NB4 (cell line): Measurements from ENCODE around the gene MBD4.
A peak's percentile ranks its signal among the peaks of the same experiment; 100 is the strongest.

Source experiments
- DNase-seq: peaks from one replicate; pipeline ENCODE4 v3.0.0; 2010; ENCODE audit warnings: low read depth
- H3K4me3 ChIP-seq: one replicate; pipeline ENCODE4 v1.5.1; 2011; ENCODE audit warnings: mild to moderate bottlenecking, low read depth, low read length, moderate library complexity
- CTCF ChIP-seq: IDR thresholded peaks from one replicate; pipeline ENCODE4 v1.5.1; 2012; ENCODE audit warnings: low read depth, low read length
- MAX ChIP-seq: IDR thresholded peaks from 2 replicates; pipeline ENCODE4 v1.6.1; 2011; ENCODE audit warnings: low read depth, low read length
- MYC ChIP-seq: IDR thresholded peaks from 2 replicates; pipeline ENCODE4 v1.6.1; 2011; ENCODE audit warnings: low read depth, low read length
- POLR2A ChIP-seq: IDR thresholded peaks from 2 replicates; pipeline ENCODE4 v1.6.1; 2011; ENCODE audit warnings: mild to moderate bottlenecking; ENCODE audit not compliant: insufficient read length; ENCODE audit errors: extremely low read depth

The MBD4 gene

GRCh38 chr3:129404610-129405009, 35.1 kb downstream of the MBD4 start:
- H3K4me3 ChIP-seq, result no peak overlapping the region
- DNase-seq, result no peak
- TF ChIP-seq MYC (no peak), CTCF (no peak), MAX (no peak), POLR2A (no peak)

GRCh38 chr3:129404130-129404529, 35.6 kb downstream of the MBD4 start:
- no peak overlapping the region for H3K4me3 ChIP-seq
- TF ChIP-seq POLR2A (no peak), MAX (no peak), MYC (no peak), CTCF (no peak)
- DNase-seq, result no peak

- H3K4me3 ChIP-seq, result no peak overlapping the region
- DNase-seq, result no peak
- no peak for TF ChIP-seq MAX
- TF ChIP-seq POLR2A, result no peak
- no peak for TF ChIP-seq MYC
- no peak for TF ChIP-seq CTCF
Measured at GRCh38 chr3:129403450-129403849, 36.3 kb downstream of the MBD4 start.

GRCh38 chr3:129402616-129403015, 37.1 kb downstream of the MBD4 start:
- H3K4me3 ChIP-seq, result no peak overlapping the region
- TF ChIP-seq CTCF (no peak), MYC (no peak), POLR2A (no peak), MAX (no peak)
- DNase-seq, result no peak

- H3K4me3 ChIP-seq, result no peak overlapping the region
- TF ChIP-seq MAX (no peak), MYC (no peak), CTCF (no peak), POLR2A (no peak)
Measured at GRCh38 chr3:129402210-129402609, 37.5 kb downstream of the MBD4 start.

GRCh38 chr3:129399895-129400357, 39.8 kb downstream of the MBD4 start:
- peak; percentile 62 for DNase-seq
- TF ChIP-seq POLR2A (peak; percentile 66), MYC (no peak)
- H3K4me3 ChIP-seq, result peak overlapping the region; percentile 89

More at GRCh38 chr3:129402210-129402609, 37.5 kb downstream of the MBD4 start:
- DNase-seq, result no peak
